Superior temporal gyrus (tissue), 1 donor: ENCODE data around the gene CSNK1G2.

Source experiments
- DNase-seq: peaks from one replicate; pipeline ENCODE4 v3.0.0-alpha.2; 2016; ENCODE audit errors: extremely low spot score

CSNK1G2 gene

GRCh38 chr19:1968279-1969175 lies 27.6 kb downstream of the CSNK1G2 start:
- DNase-seq: no peak

- DNase-seq: no peak
Observed at GRCh38 chr19:1969176-1970002, 28.4 kb downstream of the CSNK1G2 start.

GRCh38 chr19:1970003-1970805 lies 29.2 kb downstream of the CSNK1G2 start:
- no peak for DNase-seq

GRCh38 chr19:1970806-1971502 lies 30.0 kb downstream of the CSNK1G2 start:
- no peak for DNase-seq

- no peak for DNase-seq
Observed at GRCh38 chr19:1974381-1975161, 33.6 kb downstream of the CSNK1G2 start.

GRCh38 chr19:1975162-1975480 lies 34.1 kb downstream of the CSNK1G2 start:
- peak; percentile 44 for DNase-seq

GRCh38 chr19:1977120-1977519 lies 36.1 kb downstream of the CSNK1G2 start:
- no peak for DNase-seq

GRCh38 chr19:1978346-1978894 lies 37.4 kb downstream of the CSNK1G2 start:
- no peak for DNase-seq

- DNase-seq: no peak
Observed at GRCh38 chr19:1979017-1979416, 38.0 kb downstream of the CSNK1G2 start.

GRCh38 chr19:1979642-1980041 lies 38.7 kb downstream of the CSNK1G2 start:
- DNase-seq: no peak

- DNase-seq: no peak
Observed at GRCh38 chr19:1980091-1980808, 39.3 kb downstream of the CSNK1G2 start.

GRCh38 chr19:1980809-1981181 lies 39.8 kb downstream of the CSNK1G2 start:
- no peak for DNase-seq

GRCh38 chr19:1981253-1981652 lies 40.3 kb downstream of the CSNK1G2 start:
- no peak for DNase-seq

- DNase-seq: no peak
Observed at GRCh38 chr19:1984357-1984756, 43.4 kb downstream of the CSNK1G2 start.

GRCh38 chr19:1985588-1986356 lies 44.8 kb downstream of the CSNK1G2 start:
- DNase-seq: no peak

- no peak for DNase-seq
Observed at GRCh38 chr19:1986357-1987162, 45.6 kb downstream of the CSNK1G2 start.

- no peak for DNase-seq
Observed at GRCh38 chr19:1987197-1988187, 46.5 kb downstream of the CSNK1G2 start.
